HEK293T (cell line): ENCODE data around the gene NEK3.

Experiments used
- CTCF ChIA-PET: fragments of 350-600 bp; formaldehyde crosslinking; extraction: SDS; loops from one replicate; lab custom pipeline; 2021; ENCODE audit warnings: antibody characterized with exemption, inconsistent platforms; lab: Yijun Ruan, JAX
- POLR2A ChIA-PET: fragments of 350-600 bp; formaldehyde crosslinking; extraction: SDS; loops from one replicate; lab custom pipeline; 2020; ENCODE audit warnings: antibody characterized with exemption, inconsistent platforms; lab: Yijun Ruan, JAX
- DNase-seq: peaks from one replicate; pipeline ENCODE4 v3.0.0; 2012; ENCODE audit warnings: mixed read lengths; ENCODE audit errors: extremely low spot score
- ARNT ChIP-seq: fragments of 450-650 bp; IDR thresholded peaks from 2 replicates; pipeline ENCODE4 v1.6.1; 2017; ENCODE audit warnings: mild to moderate bottlenecking
- BHLHE40 ChIP-seq: fragments of 450-650 bp; IDR thresholded peaks from 2 replicates; pipeline ENCODE4 v1.6.1; 2016; ENCODE audit warnings: mild to moderate bottlenecking, moderate library complexity, borderline replicate concordance
- CTBP1 ChIP-seq: fragments of 450-650 bp; IDR thresholded peaks from 2 replicates; pipeline ENCODE4 v1.6.1; 2016; ENCODE audit warnings: borderline replicate concordance
- ELF4 ChIP-seq: fragments of 450-650 bp; IDR thresholded peaks from 2 replicates; pipeline ENCODE4 v1.6.1; 2017; ENCODE audit warnings: antibody characterized with exemption
- FOXA1 ChIP-seq: fragments of 450-650 bp; IDR thresholded peaks from 2 replicates; pipeline ENCODE4 v1.6.1; 2016; ENCODE audit warnings: mild to moderate bottlenecking
- FOXK2 ChIP-seq: fragments of 450-650 bp; IDR thresholded peaks from 2 replicates; pipeline ENCODE4 v1.6.1; 2016; ENCODE audit warnings: mild to moderate bottlenecking
- FOXM1 ChIP-seq: fragments of 450-650 bp; IDR thresholded peaks from 2 replicates; pipeline ENCODE4 v1.6.1; 2017; ENCODE audit warnings: mild to moderate bottlenecking, borderline replicate concordance
- HDGF ChIP-seq: fragments of 450-650 bp; IDR thresholded peaks from 2 replicates; pipeline ENCODE4 v1.6.1; 2017; ENCODE audit warnings: antibody characterized with exemption, borderline replicate concordance
- L3MBTL2 ChIP-seq: fragments of 450-650 bp; conservative IDR thresholded peaks from 2 replicates; pipeline ENCODE4 v1.6.1; 2016; ENCODE audit warnings: mild to moderate bottlenecking
- LEF1 ChIP-seq: fragments of 450-650 bp; IDR thresholded peaks from 2 replicates; pipeline ENCODE4 v1.6.1; 2017; ENCODE audit warnings: mild to moderate bottlenecking, borderline replicate concordance
- NFRKB ChIP-seq: fragments of 450-650 bp; IDR thresholded peaks from 2 replicates; pipeline ENCODE4 v1.6.1; 2016; ENCODE audit warnings: mild to moderate bottlenecking, moderate library complexity
- PKNOX1 ChIP-seq: fragments of 450-650 bp; IDR thresholded peaks from 2 replicates; pipeline ENCODE4 v1.6.1; 2016
- SP1 ChIP-seq: fragments of 450-650 bp; IDR thresholded peaks from 2 replicates; pipeline ENCODE4 v1.6.1; 2017
- SUZ12 ChIP-seq: fragments of 450-650 bp; IDR thresholded peaks from 2 replicates; pipeline ENCODE4 v1.6.1; 2016; ENCODE audit warnings: mild to moderate bottlenecking
- TARDBP ChIP-seq: fragments of 450-650 bp; IDR thresholded peaks from 2 replicates; pipeline ENCODE4 v1.6.1; 2016
- ZNF384 ChIP-seq: fragments of 450-650 bp; IDR thresholded peaks from 2 replicates; pipeline ENCODE4 v1.6.1; 2016

The NEK3 gene

GRCh38 chr13:52137489-52137888 lies 21.9 kb downstream of the NEK3 start:
- CTCF ChIA-PET: no interaction called here

GRCh38 chr13:52136763-52137162 lies 22.6 kb downstream of the NEK3 start:
- DNase-seq: no peak
- ChIA-PET POLR2A (interaction anchor here (1.0 kb wide), 1 partner anchor 7 kb away, joined by 3 read pairs; no protein-coding TSS in a partner anchor), CTCF (no interaction called here)
- no peak for TF ChIP-seq BHLHE40
- TF ChIP-seq FOXM1: no peak
- TF ChIP-seq TARDBP: no peak
- no peak for TF ChIP-seq SUZ12
- no peak for TF ChIP-seq FOXK2
- no peak for TF ChIP-seq ARNT
- no peak for TF ChIP-seq NFRKB
- no peak for TF ChIP-seq PKNOX1
- TF ChIP-seq SP1: no peak
- TF ChIP-seq FOXA1: no peak
- no peak for TF ChIP-seq ZNF384
- TF ChIP-seq ELF4: no peak
- no peak for TF ChIP-seq HDGF
- no peak for TF ChIP-seq CTBP1
- TF ChIP-seq L3MBTL2: no peak
- TF ChIP-seq LEF1: no peak

More at GRCh38 chr13:52137489-52137888, 21.9 kb downstream of the NEK3 start:
- no peak for TF ChIP-seq PKNOX1
- no peak for TF ChIP-seq ARNT
- TF ChIP-seq ZNF384: no peak
- TF ChIP-seq L3MBTL2: no peak
- no peak for TF ChIP-seq SUZ12
- TF ChIP-seq ELF4: no peak
- no peak for TF ChIP-seq CTBP1
- no peak for TF ChIP-seq BHLHE40
- TF ChIP-seq FOXA1: no peak
- DNase-seq: no peak
- POLR2A ChIA-PET: interaction anchor here (1.0 kb wide), 1 partner anchor 8 kb away, joined by 3 read pairs; no protein-coding TSS in a partner anchor

GRCh38 chr13:52130641-52131040 lies 28.8 kb downstream of the NEK3 start:
- POLR2A ChIA-PET: no interaction called here
- TF ChIP-seq BHLHE40: no peak
- no peak for TF ChIP-seq LEF1
- no peak for TF ChIP-seq FOXA1
- TF ChIP-seq CTBP1: no peak
- no peak for TF ChIP-seq L3MBTL2
- no peak for TF ChIP-seq FOXK2
- TF ChIP-seq ZNF384: no peak
- TF ChIP-seq FOXM1: no peak
- TF ChIP-seq TARDBP: no peak
- TF ChIP-seq ARNT: no peak
- no peak for TF ChIP-seq HDGF
- no peak for TF ChIP-seq SUZ12
- no peak for TF ChIP-seq PKNOX1
- TF ChIP-seq NFRKB: no peak
- DNase-seq: no peak
- CTCF ChIA-PET: interaction anchor here (0.6 kb wide), 1 partner anchor 126 kb away, joined by 3 read pairs; no protein-coding TSS in a partner anchor

GRCh38 chr13:52128714-52129700 lies 30.4 kb downstream of the NEK3 start, which contains the start of gene NEK5:
NEK5 (minus strand) TSS chr13:52129073; CDS start chr13:52127482, 1,591 bp downstream.
- CTCF ChIA-PET: interaction anchor here (0.5 to 1.0 kb wide), 5 partner anchors 27 to 797 kb away, joined by 3 read pairs; no protein-coding TSS in a partner anchor
- TF ChIP-seq BHLHE40: no peak
- TF ChIP-seq NFRKB: no peak
- TF ChIP-seq L3MBTL2: no peak
- TF ChIP-seq FOXM1: no peak
- no peak for TF ChIP-seq TARDBP
- TF ChIP-seq FOXK2: no peak
- TF ChIP-seq ZNF384: no peak
- TF ChIP-seq ELF4: no peak
- TF ChIP-seq CTBP1: no peak
- TF ChIP-seq SP1: no peak
- no peak for TF ChIP-seq PKNOX1
- no peak for TF ChIP-seq SUZ12
- no peak for TF ChIP-seq HDGF
- TF ChIP-seq ARNT: no peak
- TF ChIP-seq LEF1: no peak
- TF ChIP-seq FOXA1: no peak
- DNase-seq: peak; percentile 84
- POLR2A ChIA-PET: interaction anchor here (0.7 to 1.3 kb wide), 2 partner anchors 8 to 65 kb away, joined by 3 read pairs; no protein-coding TSS in a partner anchor
